Activated CD8-positive, alpha-beta memory T cell treated with anti-CD3 and anti-CD28 coated beads, Interleukin-2, amount 50 U/mL, for 24 hours (primary cell): ENCODE data around the gene IGF2BP2.
"Not testable (repeated sequence)": the region's sequence is repeated elsewhere in the genome, so short reads cannot be mapped to it uniquely, and the experiment has no call there.

Source experiments
- DNase-seq: peaks from one replicate; pipeline ENCODE4 v3.0.0-alpha.2; 2020; ENCODE audit errors: extremely low read depth

IGF2BP2 gene

DNA sequence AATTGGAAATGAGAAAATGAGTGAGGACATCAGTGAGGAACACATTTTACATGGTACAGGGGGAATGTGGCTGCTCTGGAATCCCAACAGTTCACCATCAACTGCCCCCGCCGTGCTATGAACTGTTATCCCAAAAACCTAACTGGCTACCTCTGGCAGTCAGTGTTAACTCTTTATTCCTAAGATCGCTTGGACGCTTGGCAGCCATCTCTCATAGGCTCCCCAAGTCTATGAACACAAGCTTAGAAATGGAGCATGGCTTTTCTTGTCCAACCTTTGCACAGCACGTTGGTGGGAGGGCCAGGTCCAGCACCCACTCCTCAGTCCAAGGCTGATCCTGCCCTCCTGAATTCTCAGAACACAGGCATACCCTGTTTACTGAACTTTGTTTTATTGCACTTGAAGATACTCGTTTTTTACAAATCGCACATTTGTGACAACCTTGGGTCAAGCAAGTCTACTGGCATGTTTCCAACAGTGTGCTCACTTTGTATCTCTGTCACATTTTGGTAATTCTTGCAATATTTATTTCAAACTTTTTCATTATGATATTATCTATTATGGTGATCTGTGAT is 185.1 kb downstream of the IGF2BP2 start:
- no peak for DNase-seq

DNA sequence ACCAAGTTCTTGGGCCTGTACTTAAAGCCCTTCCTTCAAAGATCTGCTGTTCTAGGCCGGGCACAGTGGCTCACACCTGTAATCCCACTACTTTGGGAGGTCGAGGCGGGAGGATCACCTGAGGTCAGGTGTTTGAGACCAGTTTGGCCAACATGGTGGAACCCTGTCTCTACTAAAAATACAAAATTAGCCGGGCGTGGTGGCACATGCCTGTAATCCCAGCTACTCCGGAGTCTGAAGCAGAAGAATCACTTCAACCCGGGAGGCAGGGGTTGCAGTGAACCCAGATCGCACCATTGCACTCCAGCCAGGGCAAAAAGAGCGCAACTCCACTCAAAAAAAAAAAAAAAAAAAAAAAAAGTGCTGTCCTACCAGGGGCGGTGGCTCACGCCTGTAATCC is 186.2 kb downstream of the IGF2BP2 start:
- DNase-seq = not testable (repeated sequence)

- DNase-seq = no peak
These were observed 187.5 kb downstream of the IGF2BP2 start for GRCh38 chr3:185637388-185637787.

DNA sequence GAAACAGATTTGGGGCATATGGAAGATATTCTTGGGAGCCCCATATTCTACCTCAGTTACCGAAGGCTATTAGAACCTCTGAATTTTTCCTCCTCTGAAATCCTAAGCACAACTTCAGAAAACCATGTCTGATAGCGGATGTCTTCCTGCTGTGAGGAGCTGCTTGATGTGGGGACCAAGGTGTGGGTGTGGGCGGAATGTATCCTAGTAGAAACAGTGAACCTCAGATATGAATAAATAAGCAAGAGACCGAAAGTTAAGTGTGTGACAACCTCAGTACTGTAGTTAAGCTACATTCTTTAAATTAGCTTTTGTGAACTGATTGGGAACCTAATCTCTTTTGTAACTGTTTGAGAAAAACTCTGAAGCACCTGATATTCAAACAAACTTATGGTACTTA is 191.8 kb downstream of the IGF2BP2 start:
- no peak for DNase-seq

DNA sequence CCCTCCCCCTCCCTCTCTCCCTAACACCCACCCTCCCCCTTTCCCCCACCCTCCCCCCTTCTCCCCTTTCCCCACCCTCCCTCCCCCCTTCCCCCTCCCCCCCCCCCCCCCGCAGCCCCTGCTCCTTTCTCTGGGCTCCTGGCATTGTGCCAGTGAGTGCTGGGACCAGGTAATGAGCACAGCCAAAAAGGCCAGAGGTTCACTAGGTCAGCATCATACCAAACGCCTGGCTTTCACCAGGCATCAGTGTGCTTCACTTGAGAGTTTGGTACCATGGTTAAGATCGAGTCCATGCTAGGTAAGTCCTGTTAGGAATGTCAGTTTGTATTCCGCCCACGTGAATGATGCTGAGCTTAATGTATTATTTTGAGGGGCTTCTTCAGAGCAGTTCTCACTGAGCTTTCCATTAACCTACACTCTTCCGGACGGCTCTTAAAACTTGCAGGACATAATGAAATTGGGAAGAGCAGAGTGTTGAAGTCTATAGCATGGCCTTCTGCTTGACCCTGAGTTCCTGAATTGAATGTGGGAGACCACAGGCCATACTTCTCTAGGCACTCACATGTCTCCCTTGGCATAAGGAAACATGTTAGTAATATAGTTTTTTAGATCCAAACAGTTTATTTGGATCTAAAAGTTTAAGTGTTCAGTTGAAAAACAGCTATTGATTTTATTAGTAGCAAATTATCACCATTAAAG is 193.2 kb downstream of the IGF2BP2 start:
- no peak for DNase-seq

DNA sequence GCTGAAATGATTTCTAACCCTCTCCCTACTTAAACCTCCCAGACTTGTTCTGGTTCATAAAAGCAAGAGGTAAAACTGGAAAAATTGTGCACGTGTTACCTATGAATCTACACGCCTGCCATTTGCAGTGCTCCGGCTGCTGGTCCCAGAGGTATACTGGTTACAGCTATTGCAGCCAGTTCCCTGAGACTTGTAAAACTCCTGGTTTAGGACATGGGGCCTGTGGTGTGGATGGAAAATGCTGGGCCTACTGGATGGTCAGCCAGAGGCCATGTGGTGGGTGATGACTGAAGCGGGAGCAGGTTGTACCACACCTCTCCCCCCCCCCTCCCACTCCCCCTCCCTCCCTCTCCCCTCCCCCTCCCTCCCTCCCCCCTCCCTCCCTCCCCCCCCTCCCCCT is 193.7 kb downstream of the IGF2BP2 start:
- no peak for DNase-seq

DNA sequence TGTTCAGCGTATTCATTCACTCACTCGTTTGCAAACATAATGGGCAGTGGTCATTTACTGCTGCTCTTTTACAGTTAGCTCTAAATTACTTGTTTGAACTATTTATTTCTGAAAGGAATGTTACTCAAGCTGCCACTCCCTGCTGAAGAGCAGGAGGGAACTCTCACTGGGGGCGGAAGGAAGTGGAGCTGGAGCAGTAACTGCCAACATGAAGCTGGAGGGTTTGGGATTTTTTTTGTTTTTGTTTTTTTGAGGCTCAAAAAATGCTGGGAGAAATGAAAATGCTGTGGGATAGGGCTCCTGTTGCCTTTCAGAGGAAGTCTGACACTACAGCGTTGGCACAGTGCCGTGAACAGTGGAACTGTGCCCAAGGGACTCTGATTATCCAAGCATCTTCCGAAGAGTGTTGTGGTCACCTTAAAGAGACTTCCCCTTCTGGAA is 194.6 kb downstream of the IGF2BP2 start:
- DNase-seq = no peak

DNA sequence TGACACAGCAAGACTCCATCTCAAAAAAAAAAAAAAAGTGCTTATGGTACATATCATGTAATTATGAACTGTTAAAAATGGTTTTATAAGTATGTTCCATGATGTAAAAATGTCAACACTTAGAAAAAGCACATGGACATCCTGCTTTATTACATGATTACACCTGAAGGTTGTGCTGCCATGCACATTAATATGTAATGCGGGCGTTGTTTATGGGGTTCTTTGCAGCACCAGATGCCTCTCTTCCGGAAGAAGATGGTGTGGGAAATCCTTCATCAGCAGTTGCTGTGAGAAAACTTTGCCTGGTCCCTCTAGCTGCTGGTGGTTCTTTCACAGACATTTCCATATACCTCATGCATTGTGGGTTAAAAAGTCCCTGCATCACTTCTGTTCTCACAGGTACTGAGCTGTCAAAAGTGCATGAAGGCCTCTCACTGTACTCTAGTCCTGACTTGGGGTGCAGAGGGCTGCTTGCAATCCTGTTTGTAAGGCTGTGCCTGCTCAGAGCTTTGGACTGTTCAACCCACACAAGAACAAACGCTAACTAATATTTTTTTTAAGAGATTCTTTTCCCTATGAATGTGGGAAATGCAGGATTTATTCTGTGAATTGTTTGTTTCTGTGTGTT is 195.2 kb downstream of the IGF2BP2 start:
- DNase-seq = no peak

DNA sequence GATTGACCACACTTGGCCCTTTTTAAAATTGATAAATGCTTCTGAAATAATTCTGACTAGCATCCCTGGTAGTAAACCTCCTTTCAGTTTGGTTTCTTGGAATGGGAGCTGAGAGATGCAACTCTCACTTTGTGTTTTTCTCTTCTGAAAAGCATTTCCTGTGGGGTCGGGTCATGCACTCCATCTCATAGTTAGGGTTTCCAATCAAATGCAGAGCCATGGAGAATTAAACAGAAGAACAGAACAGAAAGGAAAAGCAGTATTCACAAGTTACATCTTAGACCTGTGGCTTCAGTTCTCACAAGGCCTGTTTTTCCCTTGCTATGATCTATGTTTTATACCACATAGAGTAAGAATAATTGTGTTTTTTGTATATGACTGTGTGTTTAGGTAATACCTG is 199.1 kb downstream of the IGF2BP2 start:
- DNase-seq = no peak

DNA sequence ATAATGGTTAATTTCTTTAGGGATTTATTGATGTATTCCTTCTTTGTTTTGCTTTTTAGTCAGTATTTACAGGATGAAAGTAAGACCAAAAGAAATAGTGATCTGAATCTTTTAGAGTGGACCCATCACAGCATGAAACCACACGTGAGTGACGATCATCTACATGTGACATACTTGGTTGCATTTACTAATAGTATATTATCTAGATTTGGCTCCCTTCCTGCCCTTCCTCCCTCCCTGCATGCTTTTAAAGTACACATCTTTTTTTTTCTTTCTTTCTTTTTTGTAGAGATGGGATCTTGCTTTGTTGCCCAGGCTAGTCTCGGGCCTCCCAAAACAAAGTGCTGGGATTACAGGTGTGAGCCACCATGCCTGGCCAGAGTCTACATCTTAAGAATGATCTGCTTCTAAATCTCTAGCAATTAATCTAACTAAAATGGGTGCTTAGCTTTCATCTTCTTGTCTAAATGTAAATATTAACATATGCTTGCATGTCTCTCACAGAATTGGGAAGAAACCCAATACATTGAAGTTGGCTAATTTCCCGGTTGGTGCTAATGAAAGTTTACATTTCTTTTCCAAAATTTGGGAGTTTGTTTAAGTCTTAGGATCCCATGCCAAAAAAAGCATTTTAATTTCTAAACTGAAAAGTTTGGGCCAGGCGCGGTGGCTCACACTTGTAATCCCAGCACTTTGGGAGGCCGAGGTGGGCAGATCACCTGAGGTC is 200.7 kb downstream of the IGF2BP2 start:
- no peak for DNase-seq

DNA sequence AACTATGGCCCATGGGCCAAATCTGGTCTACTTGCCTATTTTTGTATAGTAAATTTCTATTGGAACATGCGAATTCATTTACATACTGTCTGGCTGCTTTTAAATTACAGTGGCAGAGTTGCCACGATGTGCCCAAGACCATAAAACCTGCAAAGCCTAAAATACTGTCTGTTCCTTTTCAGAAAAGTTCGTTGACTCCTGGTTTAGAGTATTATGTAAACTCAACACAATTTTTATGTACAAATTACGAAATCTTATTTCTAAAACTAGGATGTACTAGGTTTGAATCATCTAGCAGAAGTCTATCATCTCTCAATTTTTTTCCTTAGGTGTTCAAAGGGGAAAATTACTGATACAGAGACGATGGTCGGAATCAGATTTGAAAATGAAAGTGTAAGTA is 211.8 kb downstream of the IGF2BP2 start:
- no peak for DNase-seq

DNA sequence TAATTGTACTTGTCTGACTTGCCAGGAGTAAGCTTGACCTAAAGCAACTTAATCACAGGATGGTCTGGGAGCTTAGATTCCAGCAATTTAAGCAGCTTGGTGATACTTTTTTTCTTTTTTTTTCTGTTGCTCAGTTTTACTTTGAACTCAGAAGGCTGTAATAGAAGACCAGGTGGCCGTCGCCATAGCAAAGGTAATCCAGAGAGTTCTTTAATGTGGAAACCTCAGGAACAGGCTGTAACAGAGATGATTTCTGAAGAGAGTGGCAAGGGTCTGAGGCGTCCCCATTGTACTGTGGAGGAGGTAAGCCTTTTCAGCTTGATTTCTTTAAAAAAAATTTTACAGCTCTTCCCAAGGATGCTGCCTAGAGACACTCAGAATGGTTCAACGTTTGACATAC is 218.6 kb downstream of the IGF2BP2 start:
- no peak for DNase-seq

GRCh38 chr3:185605566-185605965 is 219.3 kb downstream of the IGF2BP2 start:
- no peak for DNase-seq

DNA sequence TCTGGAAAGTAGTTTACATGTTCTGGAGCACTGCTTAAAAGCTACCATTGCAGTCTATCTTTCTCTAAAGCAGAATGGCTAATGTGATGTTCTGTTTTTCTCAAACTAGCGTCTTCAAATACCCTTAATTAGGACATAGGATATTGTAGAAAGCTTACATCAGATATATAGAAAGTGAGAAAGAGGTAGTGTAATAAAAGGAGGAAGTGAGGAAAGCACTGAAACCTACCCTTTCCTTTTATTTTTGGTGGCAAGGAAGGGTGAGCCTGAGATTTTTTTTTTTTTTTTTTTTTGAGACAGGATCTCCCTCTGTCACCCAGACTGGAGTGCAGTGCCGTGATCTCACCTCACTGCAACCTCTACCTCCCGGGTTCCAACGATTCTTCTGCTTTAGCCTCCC is 229.3 kb downstream of the IGF2BP2 start:
- DNase-seq = no peak

DNA sequence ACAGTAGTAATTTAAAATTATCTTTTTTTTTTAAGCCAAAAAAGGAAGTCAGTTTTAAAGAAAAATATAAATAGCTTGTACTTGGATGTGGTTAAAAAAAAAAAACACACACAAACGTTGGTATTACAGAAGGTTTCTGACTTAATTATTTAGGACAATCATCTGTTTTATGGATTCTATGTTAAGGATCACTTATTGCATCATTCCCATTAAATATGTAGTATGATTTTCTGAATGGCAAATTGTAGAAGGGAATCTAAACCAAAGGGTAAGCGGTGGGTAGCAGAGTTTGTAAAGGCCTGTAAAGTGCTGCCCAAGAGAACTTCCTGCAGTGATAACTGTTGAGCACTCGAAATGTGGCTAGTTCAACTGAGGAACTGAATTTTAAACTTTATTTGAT is 230.8 kb downstream of the IGF2BP2 start:
- DNase-seq = no peak
